GM21367 (cell line): ENCODE measurements around the gene C20orf144.

Experiments
- ATAC-seq: cut with Tn5 transposase; IDR thresholded peaks from one replicate; pipeline ENCODE4 v1.9.1; 2021; ENCODE audit not compliant: unreplicated experiment

The C20orf144 gene

DNA sequence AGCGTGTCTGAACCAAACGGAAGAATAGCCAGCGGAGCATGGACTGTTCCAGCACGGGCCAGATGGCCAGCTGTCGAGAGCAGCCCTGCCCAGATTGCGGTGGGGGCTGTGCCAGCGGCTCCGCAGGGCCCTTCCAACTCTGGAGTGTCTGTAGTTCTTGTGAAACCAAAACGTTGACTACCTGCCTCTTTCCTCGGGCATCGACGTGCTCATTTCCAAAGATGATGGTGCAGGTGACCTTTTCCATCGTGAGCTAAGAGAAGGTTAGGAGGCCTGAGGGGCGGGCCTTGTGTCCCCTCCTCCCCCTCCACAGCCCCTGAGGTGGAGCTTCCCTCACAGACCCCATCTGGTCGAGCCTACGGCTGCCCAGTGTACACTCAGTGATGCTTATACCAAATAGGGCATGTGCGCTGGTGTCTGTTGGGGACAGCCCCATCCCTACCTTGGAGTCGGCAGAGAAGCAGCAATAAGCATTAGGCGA, 12.9 kb upstream of the C20orf144 start:
- ATAC-seq: no peak

DNA sequence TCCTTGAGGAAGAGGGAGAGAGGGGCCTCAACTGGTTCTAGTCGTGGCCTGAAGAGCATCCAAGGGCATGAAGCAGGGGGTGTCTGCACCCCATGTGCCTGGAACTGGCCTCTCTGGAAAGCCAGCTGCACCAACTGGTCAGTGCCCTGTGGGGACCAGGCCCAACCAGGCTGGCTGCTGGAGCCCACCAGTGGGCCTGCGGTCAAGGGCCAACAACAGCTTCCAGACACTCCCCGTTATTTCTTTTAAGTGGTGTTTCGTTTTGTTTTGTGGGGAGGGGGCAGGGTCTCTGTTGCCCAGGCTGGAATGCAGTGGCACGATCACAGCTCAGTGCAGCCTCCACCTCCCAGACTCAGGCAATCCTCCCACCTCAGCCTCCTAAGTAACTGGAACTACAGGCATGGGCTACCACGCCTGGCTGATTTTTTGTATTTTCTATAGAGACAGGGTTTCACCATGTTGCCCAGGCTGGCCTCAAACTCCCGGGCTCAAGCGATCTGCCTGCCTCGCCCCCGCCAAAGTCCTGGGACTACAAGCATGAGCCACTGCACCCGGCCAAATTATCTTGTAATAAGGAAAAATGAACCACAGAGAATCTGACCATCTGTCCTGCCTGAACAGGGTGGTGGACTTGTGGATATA, 11.9 kb upstream of the C20orf144 start:
- ATAC-seq: no peak

DNA sequence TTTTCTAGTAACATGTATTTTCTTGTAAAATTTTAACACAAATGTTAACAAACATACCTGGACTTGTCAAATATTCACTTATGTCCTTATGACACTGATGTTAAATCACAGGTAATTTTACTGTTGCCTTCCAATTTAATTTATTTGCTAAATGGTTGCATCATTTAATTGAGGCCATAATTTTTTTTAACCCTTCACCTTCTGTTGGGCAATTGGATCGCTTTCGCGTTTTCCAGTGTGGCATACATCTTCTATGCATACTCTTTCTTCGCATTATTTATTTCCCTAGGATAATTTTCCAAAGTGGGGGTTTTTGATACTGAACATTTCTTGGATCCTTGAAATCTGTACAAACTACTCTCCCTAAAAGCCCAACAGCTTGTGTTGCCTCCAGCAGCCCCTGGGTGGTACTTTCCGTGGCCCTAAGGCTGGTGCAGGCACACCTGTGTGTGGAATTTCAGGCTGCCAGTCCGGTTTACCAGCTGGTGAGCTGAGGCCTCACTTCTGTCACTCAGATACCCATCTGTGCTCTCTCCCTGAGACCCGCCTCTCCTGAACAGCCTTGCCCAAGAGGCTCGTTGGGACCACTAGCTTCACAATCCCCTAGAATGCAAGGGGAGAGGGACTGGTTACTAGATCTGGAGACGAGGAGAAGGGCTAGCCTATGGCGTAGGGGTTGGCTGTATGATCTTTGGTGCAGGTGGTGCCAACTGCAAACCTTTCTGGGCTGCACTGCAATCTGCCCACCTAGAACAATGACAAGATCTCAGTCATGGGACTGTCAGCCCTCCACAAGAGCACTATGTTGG, 11.2 kb upstream of the C20orf144 start:
- no peak for ATAC-seq

DNA sequence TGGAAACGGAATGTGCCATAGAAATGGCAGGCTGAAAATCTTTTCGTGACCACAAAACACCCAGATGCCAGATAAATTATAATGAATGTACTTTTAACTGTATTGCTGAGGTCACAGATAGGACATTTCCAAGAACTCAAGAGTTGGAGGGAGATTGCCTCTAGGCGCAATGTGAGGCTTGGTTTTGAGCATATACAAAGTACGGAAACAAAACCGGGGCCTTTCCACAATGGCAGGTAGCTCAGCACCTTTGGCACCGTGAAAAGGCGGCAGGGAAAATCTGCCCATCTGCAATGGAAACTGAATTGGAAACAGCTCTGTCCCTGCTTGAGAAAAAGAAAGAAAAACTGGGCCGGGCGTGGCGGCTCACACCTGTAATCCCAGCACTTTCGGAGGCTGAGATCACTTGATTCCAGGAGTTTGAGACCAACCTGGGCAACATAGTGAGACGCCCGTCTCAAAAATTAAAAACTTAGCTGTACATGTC, 10.5 kb upstream of the C20orf144 start:
- ATAC-seq: no peak

DNA sequence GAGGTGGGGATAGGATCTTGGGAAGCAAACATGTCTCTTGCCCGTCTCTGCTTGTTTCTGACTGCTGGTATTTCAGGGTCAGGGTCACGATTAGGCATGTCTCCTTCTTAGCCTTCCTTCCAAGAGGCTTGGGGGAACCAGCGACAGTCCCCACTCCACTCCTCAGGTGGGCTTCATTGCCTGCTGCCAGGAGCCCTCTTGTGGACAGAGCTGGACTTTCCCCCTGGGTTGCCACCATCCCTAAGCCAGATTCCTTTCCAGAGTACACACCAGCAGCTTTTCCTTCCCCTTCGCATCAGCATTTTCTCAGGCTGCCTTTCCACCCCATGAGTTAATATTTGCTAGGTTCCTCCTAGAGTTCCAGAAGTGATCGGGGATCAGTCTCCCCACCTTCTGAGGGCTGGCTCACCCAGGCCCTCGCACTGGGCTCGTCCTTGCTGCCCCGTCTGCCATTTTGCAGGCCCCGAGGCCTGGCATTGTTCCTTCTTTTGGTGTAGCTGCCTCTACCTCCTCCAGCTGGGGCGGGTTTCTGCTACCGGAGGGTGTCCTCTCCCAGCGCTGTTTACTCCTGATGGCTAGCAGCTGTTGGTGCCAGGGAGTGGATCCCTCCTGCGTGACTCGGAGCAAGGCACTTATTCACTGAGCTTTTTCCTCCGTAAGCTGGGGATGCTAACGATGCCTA, 8.8 kb upstream of the C20orf144 start:
- no peak for ATAC-seq

DNA sequence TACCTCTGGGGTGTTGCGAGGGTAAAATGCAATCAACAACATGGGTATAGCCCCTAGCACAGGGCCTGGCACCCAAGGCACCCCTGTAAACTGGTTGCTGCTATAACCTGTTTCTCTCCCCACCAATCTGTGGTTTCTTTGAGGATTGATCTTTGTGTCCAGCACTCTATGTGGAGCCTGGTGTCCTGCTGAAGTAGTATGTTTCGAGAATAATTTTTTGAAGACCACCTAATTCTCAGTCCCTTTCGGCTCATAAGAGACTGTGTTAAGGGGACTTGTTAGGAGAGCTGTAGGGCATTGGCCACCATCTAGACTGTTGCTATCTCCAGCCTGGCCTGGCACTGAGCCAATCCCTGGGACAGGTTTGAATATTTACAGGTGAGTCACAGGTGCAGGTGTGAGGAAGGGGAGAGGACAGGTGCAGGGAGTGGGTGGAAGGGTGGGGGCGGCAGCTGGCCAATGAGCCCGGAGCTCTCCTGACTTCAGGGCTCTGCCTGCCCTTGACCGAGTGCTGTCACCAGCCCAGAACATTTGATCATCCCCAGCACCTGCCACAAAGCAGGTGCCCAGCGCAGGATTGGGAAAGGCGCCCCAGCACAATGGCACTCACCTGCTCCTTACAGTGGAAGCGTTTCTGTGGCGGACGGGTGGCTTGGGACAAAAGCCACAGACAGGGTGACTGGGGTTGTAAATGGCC, 8.1 kb upstream of the C20orf144 start:
- ATAC-seq: no peak

DNA sequence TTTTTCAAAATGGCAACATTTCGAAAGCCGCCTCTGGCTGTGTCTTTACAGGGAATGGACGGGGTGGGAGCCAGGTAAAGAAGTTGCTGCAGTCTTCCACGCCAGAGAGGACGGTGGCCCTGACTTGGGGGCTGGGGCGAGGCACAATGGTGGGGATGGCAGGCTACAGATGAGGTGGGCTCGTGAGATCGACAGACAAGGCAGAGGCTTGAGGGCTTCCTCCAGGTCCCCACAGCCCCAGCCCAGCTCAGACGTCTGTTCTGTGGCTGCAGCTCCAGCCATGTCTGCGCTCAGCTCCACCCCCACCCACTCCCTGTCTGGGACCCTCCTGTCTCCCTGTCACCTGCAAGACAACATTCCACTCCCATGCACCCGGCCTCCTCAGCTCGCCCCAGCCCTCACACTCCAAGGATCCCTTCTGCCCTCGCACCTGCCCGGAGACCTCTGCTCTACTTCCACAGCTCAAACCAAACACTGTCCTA, 7.4 kb upstream of the C20orf144 start:
- no peak for ATAC-seq

DNA sequence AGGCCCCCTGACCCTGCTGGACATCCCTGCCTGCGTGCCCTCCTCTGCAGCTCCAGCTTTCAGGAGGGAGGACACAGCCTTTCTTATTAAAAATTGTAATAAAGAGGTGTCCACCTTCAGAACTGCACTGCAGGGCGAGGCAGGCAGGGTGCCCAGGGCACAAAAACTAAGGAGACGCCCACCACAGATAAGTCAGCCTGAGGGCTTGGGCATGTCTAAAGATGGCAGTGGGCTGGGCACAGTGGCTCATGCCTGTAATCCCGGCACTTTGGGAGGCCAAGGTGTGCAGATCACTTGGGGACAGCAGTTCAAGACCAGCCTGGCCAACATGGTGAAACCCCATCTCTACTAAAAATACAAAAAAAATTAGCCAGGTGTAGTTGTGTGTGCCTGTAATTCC, 7.0 kb upstream of the C20orf144 start:
- ATAC-seq: no peak

DNA sequence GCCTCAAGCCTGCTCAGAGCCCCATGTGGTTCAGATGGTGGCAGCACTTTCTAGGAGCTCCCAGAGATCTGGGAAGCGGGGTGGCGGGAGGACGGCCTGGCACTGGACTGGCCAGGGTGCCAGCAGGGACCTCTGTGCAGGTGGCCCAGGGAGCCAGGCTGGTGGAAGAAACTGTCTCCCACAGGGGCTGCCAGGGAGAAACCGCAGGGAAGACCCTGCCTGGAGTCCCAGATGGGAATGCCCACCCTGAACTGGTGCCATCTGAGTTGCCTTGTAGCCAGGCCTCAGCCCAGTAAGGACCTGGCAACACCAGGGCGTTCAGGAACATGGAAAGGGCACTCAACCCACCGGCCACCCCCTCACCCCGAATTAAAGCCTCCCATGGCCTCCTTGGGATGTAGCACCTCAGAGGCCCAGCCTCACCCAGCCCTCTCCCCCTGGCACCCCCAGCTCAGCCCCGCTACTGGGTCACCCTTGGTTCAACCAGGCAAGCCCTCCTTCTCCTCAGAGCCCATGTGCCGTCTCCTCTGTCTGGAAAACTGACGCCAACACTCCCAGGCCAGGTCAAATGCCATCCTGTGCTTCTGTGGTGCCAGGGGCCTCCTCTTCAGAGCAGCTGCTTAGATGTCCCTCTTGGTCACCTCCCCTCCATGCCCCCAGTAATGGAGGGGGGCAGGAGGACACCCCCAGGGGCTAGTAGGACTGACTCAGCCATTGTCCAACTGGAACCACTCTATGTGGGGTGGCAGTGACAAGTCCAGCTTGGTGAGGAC, 5.9 kb upstream of the C20orf144 start:
- no peak for ATAC-seq

DNA sequence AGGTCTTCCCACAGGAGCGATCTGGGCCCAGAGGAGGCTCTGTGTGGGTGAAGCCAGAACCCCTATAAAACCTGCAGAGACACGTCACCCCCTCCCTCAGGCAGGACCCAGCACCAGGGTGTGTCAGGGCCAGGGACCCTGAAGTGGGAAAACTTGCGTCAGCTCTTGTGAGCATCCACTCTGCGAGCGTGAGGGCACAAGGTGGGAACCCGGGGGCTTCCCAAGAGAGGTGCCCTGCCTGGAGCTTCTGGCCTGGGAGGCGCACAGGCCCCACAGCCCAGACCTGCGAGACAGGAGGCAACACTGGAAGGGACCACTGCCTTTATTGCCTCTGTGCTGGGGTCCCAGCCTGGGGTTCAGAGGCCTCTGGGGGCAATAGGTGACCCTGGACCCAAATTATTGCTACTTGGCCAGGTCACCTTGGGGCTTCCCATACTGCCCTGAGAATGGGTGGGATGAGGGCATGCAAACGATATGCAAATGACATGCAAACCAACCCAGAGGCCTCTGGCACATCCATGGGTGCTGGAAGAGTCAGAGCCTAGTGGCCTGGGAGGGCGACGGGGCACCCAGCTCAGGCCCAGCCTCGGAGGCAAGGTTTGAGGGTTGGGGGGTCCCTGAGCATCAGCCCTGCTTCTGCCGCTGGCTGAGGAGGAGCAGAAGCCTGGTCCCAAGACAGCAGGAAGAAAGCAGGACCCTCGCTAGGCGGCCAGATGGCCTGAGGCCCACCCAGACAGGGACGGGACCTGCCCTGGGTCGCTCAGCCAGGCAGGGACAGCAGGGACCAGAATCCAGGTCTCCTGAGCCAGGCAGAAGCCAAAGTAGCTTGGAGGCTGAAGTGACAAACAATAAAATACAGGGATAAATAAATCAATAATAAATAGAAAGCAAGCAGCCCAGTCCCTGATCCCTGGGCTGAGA, 5.1 kb upstream of the C20orf144 start:
- ATAC-seq: no peak

DNA sequence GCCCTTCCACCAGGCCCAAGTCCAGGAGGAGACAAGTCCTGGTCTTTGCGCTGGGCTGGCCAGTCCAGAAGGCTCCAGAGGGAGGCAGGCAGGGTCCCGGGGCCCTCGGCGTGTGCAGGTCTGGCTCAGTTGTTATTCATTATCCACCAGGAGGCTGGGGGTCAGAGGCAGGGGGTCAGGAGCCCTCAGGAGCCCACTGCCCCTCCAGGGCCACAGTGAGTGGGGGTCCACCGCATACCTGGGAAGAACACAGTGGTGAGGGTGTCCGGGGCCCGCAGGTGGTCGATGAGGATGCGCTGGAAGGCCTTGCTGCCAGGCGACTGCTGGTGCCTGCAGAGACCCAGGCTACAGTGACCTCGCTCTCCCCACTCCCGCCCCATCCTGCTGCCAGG, 4.4 kb upstream of the C20orf144 start:
- no peak for ATAC-seq

DNA sequence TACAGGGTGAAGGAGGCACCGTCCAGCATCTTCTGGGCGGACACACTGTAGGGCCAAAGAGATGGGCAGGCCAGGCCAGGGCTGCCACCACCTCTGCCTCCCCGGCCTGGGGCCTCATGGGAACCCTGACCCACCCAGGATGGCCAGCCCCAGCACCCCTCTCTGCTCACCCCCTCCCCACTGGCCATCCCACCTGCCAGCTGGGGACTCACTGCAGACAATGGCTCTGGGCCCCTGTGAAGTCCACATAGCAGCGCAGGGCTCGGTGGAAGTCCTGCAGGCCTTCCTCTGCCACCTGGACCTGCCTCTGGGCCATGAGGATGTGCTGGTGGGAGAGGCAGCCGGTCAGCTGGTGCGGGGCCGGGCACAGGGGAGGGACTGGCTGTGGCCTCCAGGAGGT, 3.6 kb upstream of the C20orf144 start:
- ATAC-seq: no peak

DNA sequence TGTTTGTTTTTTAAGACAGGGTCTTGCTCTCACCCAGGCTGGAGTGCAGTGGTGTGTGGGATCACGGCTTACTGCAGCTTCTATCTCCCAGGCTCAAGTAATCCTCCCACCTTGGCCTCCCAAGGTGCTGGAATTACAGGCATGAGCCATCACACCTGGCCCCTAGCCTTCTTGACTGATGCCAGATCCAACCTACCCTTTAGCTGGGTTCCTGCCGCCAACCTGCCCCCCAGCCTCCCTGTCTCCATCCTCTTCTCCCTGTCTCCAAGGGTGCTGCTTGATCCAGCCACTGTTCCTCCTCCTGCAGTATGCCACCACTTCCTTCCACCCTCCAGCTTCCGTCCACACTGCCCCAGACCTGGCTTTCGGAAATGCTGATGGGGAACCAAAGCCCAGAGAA, 3.2 kb upstream of the C20orf144 start:
- no peak for ATAC-seq

DNA sequence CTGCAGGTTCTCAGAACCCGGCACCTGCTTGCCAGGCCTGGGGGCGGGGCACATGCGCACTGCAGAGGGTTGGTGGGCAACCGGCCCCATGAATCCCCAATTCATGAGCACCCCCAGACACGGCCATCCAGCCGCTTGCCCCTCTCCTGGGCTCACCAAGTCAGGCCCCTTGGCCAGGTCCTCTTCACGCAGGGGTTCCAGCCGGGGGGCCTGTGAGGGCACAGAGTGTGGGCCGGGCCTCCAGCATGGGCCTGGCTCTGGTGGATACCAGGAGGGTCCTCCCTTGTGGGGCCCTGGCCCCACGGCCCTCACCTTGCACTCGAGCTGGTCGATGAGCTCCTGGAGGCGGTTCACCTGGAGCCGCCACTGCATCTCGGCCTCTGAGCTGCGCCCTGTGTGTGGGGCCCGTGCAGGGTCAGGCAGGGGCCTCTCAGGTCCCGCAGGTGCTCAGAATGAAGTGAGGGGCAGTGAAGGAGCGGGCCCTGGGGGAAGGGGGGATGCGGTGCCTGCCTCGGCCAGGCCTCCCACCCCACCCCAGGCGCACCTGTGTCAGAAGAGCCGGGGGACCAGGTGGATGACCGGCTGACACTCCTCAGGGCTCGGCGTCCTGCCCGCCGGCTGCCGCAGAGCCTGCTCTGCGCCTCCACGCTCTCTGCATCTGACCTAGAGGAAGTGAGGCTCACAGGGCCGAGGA, 2.6 kb upstream of the C20orf144 start:
- ATAC-seq: no peak

DNA sequence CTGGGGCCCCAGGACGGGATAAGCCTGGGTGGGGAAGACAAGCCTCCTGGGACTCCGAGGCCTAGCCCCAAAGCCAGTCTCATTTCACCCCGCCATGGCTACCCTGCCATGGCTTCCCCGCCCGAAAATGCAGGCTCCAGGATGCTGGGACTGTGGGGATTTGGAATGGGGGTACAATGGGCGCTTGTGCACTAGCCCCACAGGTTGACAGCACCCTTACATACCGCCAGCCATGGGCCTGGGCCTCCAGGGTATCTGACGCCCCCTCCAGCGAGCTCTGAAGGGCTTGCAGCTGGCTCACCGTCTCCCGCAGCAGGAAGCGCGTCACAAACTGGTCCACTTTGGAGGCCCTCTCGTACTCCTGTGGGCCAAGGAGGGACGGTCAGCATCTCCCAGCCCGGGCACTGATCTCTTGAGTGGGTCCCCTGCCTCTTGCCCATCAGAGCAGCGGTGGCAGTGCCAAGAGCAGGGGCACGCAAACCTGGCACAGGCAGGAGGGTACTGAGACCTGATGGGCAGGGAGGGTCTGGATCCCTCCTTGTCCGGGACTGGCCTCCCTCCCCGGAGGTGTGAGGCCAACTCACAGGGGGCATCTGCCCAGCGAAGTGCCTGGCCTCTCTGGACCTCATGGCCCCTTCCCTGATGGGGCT, 2.0 kb upstream of the C20orf144 start:
- ATAC-seq: no peak

DNA sequence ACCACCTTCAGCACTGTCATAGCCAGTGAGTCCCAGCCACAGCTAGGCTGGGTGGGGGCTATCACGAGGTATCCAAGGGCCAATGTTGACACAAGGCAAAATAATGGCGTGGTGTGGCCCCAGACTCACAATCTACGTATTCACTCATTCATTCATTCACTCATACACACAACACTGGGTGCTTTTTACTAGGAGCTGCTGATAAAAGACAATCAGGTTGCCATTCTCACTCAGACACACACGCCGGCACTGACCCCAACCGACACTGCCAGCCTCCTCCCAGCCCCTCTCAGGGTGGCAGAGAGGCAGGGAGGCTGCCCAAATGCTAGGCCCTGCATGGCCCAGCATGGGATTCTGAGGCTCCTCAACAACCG, 1.5 kb upstream of the C20orf144 start:
- no peak for ATAC-seq

DNA sequence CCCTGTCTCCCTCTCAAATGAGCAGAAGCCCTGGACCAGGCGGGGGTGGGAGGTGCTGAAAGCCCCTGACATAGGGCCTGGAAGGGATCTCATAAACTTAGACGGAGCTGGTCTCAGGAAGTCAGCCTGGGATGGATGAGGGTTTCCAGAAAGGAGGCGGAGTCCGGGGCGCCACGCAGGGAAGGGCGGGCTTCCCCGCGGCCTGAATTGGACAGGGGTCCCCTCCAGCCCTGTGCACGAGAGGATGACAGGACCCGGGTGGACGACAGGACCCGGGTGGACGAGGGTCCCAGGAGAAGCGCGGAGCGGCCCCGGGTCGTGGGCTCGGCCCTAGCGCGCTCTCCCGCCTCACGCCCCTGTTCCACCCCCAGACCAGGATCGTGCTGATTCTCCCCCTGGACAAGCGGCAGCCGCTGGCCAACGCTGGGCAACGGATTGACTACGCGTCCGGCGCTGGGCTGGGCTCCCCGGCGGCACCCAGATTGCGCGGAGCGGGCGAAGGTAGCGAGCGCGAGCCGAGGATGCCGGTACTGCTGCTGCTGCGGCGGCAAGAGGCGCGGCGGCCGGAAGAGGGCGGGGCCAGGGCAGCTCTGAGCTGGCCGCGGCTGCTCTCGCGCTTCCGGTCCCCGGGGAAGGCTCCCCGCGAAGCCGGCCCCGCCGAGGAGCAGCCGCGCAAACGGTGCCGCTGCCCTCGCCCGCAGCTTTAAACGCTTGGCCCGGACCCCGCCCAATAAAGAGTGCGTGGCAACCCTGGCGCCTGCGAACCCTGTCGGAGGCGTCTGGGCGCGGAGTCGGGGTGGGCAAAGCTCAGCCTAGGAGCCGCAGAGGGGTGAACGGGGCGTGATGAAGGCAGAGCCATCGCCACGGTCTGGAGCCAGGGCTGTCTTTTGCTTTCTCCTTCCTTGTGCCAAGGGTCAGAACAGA, 1.3 kb downstream of the C20orf144 start:
- ATAC-seq: no peak
